ENCODE data around the gene RNLS.
"Not testable (repeated sequence)": the region's sequence is repeated elsewhere in the genome, so short reads cannot be mapped to it uniquely, and the experiment has no call there.

GRCh38 chr10:88486816-88487215 is 96.3 kb downstream of the RNLS start:
- TF ChIP-seq CTCF (IDR thresholded peaks at IDR 0.05 in 2 of 3, conservative IDR thresholded peaks at IDR 0.05 in 1 of 3; ENCODE audit: borderline replicate concordance in 1 of 3, insufficient read depth in 1 of 3, low read depth in 2 of 3, low read length in 2 of 3); EZH2 (IDR thresholded peaks at IDR 0.05); CBX3 (IDR thresholded peaks at IDR 0.05; ENCODE audit: low read depth); EZH2phosphoT487 (IDR thresholded peaks at IDR 0.05; ENCODE audit: borderline replicate concordance); ZFX (IDR thresholded peaks at IDR 0.05); YY1 (IDR thresholded peaks at IDR 0.05; ENCODE audit: extremely low read depth, insufficient replicate concordance, low read depth, low read length): not testable (repeated sequence)

All from HCT116 (cell line).